ENCODE measurements around the gene SH2D4B.

GRCh38 chr10:80523773-80524172, 13.9 kb upstream of the SH2D4B start:
- TF ChIP-seq CTCF (conservative IDR thresholded peaks at IDR 0.05) (no peak), EZH2 (IDR thresholded peaks at IDR 0.05; ENCODE audit: low read depth) (no peak)

Data from PC-9 (cell line).